Glomerular endothelial cell (primary cell): ENCODE results near the gene CACFD1. TPM values are rescaled to one million over a fixed set of nuclear protein-coding genes. Genes with fewer than 3 reads are reported as not detected.

Experiments
- DNase-seq: peaks from one replicate; pipeline ENCODE4 v3.0.0-alpha.2; 2011; ENCODE audit warnings: low read depth, low spot score; ENCODE audit errors: extremely low read depth
- total RNA-seq: library from RNA; depleted of rRNA; stranded (reverse); fragments of >200 nt; gene quantifications from 2 replicates; pipeline ENCODE4 v1.2.3, GENCODE V29; 2015

Gene CACFD1
- total RNA-seq, 1 donor from 2014 or later, result 12.3 TPM

- no peak for DNase-seq
Observed at GRCh38 chr9:133495327-133496293, 35.8 kb downstream of the CACFD1 start.

- no peak for DNase-seq
Observed at GRCh38 chr9:133496861-133497842, 37.4 kb downstream of the CACFD1 start.

GRCh38 chr9:133499132-133499891 is 39.5 kb downstream of the CACFD1 start:
- DNase-seq, result no peak

GRCh38 chr9:133499892-133500270 is 40.1 kb downstream of the CACFD1 start:
- DNase-seq, result no peak

GRCh38 chr9:133502112-133502511 is 42.3 kb downstream of the CACFD1 start:
- no peak for DNase-seq

- no peak for DNase-seq
Observed at GRCh38 chr9:133505186-133505830, 45.5 kb downstream of the CACFD1 start.

- DNase-seq, result no peak
Observed at GRCh38 chr9:133505901-133506652, 46.3 kb downstream of the CACFD1 start.

- DNase-seq, result no peak
Observed at GRCh38 chr9:133506653-133507038, 46.9 kb downstream of the CACFD1 start.

GRCh38 chr9:133507246-133507965 is 47.6 kb downstream of the CACFD1 start:
- no peak for DNase-seq

- no peak for DNase-seq
Observed at GRCh38 chr9:133508046-133508445, 48.3 kb downstream of the CACFD1 start.

- DNase-seq, result no peak
Observed at GRCh38 chr9:133509179-133510083, 49.7 kb downstream of the CACFD1 start.

- no peak for DNase-seq
Observed at GRCh38 chr9:133510926-133511505, 51.2 kb downstream of the CACFD1 start.

GRCh38 chr9:133511607-133512006 is 51.8 kb downstream of the CACFD1 start:
- no peak for DNase-seq

GRCh38 chr9:133512253-133513213 is 52.8 kb downstream of the CACFD1 start:
- no peak for DNase-seq

GRCh38 chr9:133513214-133514100 is 53.7 kb downstream of the CACFD1 start:
- DNase-seq, result no peak
